GM18508 (cell line): ENCODE results near the gene PAPSS2.
"Not testable (repeated sequence)": the region's sequence is repeated elsewhere in the genome, so short reads cannot be mapped to it uniquely, and the experiment has no call there.

ENCODE experiments used
- ATAC-seq: cut with Tn5 transposase; IDR thresholded peaks from one replicate; pipeline ENCODE4 v1.9.1; 2021; ENCODE audit warnings: moderate number of reproducible peaks; ENCODE audit not compliant: insufficient read depth, unreplicated experiment

Gene PAPSS2

DNA sequence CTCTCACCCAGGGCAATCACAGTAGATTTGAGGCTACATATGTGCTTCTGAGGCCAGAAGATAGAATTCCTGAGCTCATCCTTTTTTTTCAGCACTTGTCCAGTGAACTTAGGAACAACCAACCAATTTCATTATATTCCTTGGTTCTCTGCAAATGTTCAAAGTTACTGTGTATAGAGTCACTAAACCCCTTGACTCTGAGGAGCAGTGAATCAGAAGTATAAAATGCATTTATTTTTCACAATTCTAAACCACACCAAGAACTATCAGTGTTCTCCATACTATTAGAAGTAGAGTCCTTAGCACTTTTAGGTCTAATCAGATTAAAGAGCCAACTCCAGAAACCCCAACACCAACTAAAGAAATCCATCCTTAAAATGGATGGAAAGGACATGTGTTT, 19.6 kb upstream of the PAPSS2 start:
- ATAC-seq = no peak

- ATAC-seq = no peak
These were observed 17.2 kb upstream of the PAPSS2 start for GRCh38 chr10:87642486-87642885.

DNA sequence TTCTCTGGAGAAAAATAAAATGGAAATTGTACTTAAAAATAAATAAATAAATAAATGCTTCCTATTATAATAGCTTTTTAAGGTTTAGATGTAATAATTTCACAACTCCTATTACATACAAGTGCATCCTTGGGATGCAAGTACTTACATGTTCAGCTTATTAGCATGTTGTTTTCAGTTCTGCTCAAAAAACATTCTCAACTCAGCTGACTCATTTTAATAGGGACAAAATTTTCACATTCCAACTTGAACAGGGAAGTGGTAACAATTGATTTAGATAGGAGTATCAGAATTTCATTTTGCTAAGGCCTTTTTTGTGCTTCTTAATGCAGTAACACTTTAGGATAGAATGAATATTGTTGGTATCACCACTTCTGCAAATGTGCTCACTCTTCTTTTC, 16.7 kb upstream of the PAPSS2 start:
- no peak for ATAC-seq

GRCh38 chr10:87643920-87644319, 15.8 kb upstream of the PAPSS2 start:
- ATAC-seq = no peak

GRCh38 chr10:87644500-87644899, 15.2 kb upstream of the PAPSS2 start:
- ATAC-seq = not testable (repeated sequence)

DNA sequence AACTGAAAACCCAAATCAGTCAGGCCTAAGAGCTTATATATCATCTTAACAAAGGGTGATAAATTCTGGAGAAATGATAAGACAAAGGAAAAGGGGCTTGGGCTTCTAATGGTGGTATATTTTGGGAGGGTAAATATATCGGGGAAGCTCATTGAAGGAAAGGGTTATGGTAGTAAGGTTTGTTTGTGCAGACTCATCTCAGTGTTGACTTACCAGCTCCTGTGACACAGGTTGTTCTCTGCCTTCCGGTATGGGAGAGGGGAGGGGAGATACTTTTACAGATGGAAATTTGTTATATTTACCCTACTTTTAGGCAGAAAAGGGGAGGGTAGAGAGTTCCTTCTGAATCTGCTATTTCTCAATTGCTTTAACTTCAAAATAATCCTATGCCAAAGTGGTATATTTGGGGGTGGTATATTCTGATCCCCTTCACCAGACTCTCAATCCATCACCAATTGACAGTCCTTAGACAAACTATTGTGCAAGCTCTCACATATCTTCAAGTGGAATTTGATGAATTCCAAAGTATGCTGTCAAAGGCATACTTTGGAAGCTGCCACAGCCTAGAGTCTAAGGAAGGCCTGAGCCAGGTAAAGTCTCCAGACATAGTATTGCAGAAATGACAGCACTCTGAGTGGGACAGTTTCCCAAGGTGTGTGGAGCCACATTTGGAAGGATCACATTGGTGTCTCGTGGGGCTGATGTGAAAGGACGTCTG, 13.3 kb upstream of the PAPSS2 start:
- ATAC-seq = no peak

GRCh38 chr10:87646935-87647334, 12.7 kb upstream of the PAPSS2 start:
- ATAC-seq = no peak

- ATAC-seq = no peak
These were observed 8.7 kb upstream of the PAPSS2 start for GRCh38 chr10:87650838-87651589.

DNA sequence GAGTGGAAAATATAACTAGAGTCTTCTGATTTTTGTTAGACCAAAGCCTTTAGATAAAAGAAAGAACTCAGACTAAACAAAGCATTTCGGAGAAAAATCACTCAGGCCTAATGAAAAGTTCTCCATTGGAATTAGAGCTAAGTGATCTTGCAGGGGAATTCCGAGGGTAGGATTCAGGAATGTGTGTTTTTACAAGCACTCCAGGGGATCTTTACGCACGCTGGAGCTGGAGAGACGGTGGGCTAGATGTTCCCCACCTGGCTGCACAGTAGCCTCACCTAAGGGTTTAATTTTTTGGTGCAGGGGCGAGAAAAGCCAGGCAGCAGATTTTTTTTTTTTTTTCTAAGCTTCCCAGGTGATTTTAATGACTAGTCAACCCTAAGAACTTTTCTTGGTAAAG, 7.9 kb upstream of the PAPSS2 start:
- no peak for ATAC-seq

DNA sequence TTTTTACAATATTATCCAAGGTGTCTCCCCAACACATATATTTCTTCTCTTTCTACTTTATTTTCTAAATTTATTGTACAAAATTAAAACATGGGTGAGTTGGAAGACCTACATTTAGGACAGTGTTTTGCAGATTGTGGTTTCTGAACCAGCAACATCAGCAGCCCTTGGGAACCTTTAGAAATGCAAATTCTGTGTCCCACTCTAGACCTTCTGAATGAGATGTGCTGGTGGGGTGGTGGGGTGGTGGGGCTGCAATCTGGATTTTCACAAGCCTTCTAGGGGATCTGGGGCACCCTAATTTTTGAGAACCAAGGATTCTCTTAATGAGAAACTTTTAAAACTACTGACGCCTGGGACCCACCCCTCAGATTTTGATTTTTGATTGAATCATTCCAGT, 7.4 kb upstream of the PAPSS2 start:
- ATAC-seq = no peak

GRCh38 chr10:87654212-87654611, 5.5 kb upstream of the PAPSS2 start:
- ATAC-seq = no peak

- no peak for ATAC-seq
These were observed 3.1 kb upstream of the PAPSS2 start for GRCh38 chr10:87656431-87657072.

GRCh38 chr10:87657371-87657770, 2.3 kb upstream of the PAPSS2 start:
- no peak for ATAC-seq

DNA sequence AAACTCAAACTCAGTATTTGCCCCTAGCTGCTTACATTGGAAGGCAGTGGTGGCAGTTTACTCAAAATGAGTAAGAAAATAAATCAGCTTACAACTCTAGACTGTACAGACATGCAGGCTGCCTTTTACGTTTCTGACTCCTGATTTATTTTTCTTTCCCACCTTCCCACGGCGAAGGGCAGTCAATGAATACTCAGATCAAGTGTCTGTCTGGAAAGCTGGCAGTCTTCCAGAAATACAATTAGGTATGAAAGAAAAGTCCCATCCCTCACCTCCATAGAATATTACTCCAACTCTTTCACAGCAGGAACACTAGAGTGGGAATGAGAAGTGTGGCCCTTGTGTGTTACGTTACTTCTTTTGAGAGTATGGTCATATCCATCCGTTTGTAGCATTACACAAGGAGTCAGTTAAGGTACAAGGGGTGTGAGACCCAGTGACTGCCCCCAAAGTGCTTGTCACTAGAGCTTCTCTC, 1.3 kb upstream of the PAPSS2 start:
- ATAC-seq = no peak

GRCh38 chr10:87658858-87659555, 671 bp upstream of the PAPSS2 start:
- no peak for ATAC-seq

- no peak for ATAC-seq
These were observed 931 bp downstream of the PAPSS2 start for GRCh38 chr10:87660484-87661133.

GRCh38 chr10:87661861-87662785, 2.4 kb downstream of the PAPSS2 start:
- ATAC-seq = no peak

- ATAC-seq = no peak
These were observed 4.6 kb downstream of the PAPSS2 start for GRCh38 chr10:87664276-87664701.

DNA sequence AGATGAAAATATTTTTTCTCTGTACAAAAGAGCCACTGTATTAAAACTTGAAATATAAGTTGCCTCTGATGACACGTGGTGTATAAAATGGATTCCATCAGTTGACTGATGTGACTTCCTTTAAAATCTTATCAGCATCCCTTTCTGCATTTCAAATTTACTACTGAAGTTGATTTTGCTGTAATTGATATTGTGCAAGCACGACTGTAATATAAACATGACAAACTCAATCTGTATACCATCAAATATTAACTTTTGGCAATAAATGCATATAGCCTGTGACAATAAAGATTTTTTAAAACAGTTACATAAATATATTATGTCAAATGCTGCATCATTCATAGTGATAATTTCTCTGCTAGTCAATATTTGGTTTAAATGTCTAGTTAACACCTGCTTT, 7.8 kb downstream of the PAPSS2 start:
- no peak for ATAC-seq
